K562 (cell line): ENCODE results near the gene CAMK2A. TPM values are rescaled to one million over a fixed set of nuclear protein-coding genes. Genes with fewer than 3 reads are reported as not detected.

ENCODE experiments used
- ATAC-seq: fragments of 200-7000 bp; cut with Tn5 transposase; 3 replicates; pipeline ENCODE4 v1.9.1; 2020; ENCODE audit warnings: moderate library complexity
- BruUV-seq: library from RNA; stranded (reverse); fragments of 400-500 nt; replicated peaks from 2 replicates; lab custom pipeline; 2021; lab: Mats Ljungman, UMichigan
- CTCF ChIA-PET: fragments of 300-600 bp; formaldehyde crosslinking; extraction: SDS; loops from one replicate; lab custom pipeline; 2021; ENCODE audit warnings: low intra/inter-chr PET ratio; lab: Yijun Ruan, JAX
- POLR2A ChIA-PET: fragments of 300-600, 350-650 bp; sonication (Branson Sonifier 250); formaldehyde crosslinking; extraction: SDS; loops from one replicate; lab custom pipeline; 2021; ENCODE audit warnings: antibody characterized with exemption, inconsistent platforms; lab: Yijun Ruan, JAX
- DNase-seq, 4 experiments: peaks; one replicate each; pipeline versions ENCODE4 v3.0.0 to v3.0.0-alpha.2; 2011 to 2018; ENCODE audit warnings: low spot score in 3 of 4, mixed read lengths in 3 of 4; ENCODE audit errors: extremely low read depth in 1 of 4
- FAIRE-seq: peaks from 2 replicates; lab custom pipeline; 2011; peaks lifted over from hg19 to GRCh38; lab: Jason Lieb, UNC
- H2AFZ ChIP-seq: 2 replicates; pipeline ENCODE4 v1.6.0; 2011; ENCODE audit warnings: low read depth, low read length, control low read depth, inconsistent platforms
- H3K27ac ChIP-seq: fragments of 200-600 bp; 3 replicates; pipeline ENCODE4 v1.8.0; 2011; ENCODE audit warnings: low read depth, mild to moderate bottlenecking, control low read depth, inconsistent platforms, low read length, moderate library complexity, mixed read lengths; ENCODE audit errors: extremely low read depth
- H3K27me3 ChIP-seq, 2 experiments: fragments of 300-600 bp in 1 of 2; 2 replicates in 1 of 2; 3 replicates in 1 of 2; pipeline versions ENCODE4 v1.6.0 to v1.8.0; 2011; ENCODE audit warnings: inconsistent platforms in 2 of 2, low read length in 2 of 2, mild to moderate bottlenecking in 1 of 2, mixed read lengths in 1 of 2, moderate library complexity in 1 of 2; ENCODE audit not compliant: control insufficient read depth in 2 of 2, insufficient read depth in 2 of 2
- H3K36me3 ChIP-seq: fragments of 300-600 bp; 3 replicates; pipeline ENCODE4 v1.8.0; 2011; ENCODE audit warnings: mild to moderate bottlenecking, low read length, inconsistent platforms; ENCODE audit not compliant: control insufficient read depth, insufficient read depth
- H3K4me1 ChIP-seq, 2 experiments: fragments of 200-600 bp in 1 of 2; replicated peaks in 1 of 2; 2 replicates in 1 of 2; 3 replicates in 1 of 2; pipeline versions ENCODE4 v1.5.1 to v1.8.0; 2011; ENCODE audit warnings: inconsistent platforms in 2 of 2, low read length in 2 of 2, mild to moderate bottlenecking in 1 of 2, mixed read lengths in 1 of 2, moderate library complexity in 1 of 2; ENCODE audit not compliant: control insufficient read depth in 2 of 2, insufficient read depth in 2 of 2
- H3K4me2 ChIP-seq: 2 replicates; pipeline ENCODE4 v1.6.1; 2011; ENCODE audit warnings: low read length, control low read depth, inconsistent platforms, mixed read lengths; ENCODE audit not compliant: insufficient read depth
- H3K4me3 ChIP-seq: fragments of 200-600 bp; sonication (generic), shearing (Covaris generic); 2 replicates; pipeline ENCODE4 v1.5.1; 2016; ENCODE audit warnings: control low read depth, inconsistent platforms
- H3K79me2 ChIP-seq: fragments of 200-600 bp; 3 replicates; pipeline ENCODE4 v1.8.0; 2011; ENCODE audit warnings: low read length, inconsistent platforms; ENCODE audit not compliant: control insufficient read depth, insufficient read depth
- H3K9ac ChIP-seq, 2 experiments: 2 replicates each; pipeline versions ENCODE4 v1.6.0 to v1.6.1; 2011; ENCODE audit warnings: low read depth in 2 of 2, low read length in 2 of 2, control low read depth in 1 of 2, inconsistent platforms in 1 of 2, mild to moderate bottlenecking in 1 of 2, mixed read lengths in 1 of 2; ENCODE audit not compliant: insufficient read depth in 1 of 2
- H3K9me1 ChIP-seq: one replicate; pipeline ENCODE4 v1.6.0; 2011; ENCODE audit warnings: inconsistent platforms, mild to moderate bottlenecking, low read length, moderate library complexity; ENCODE audit not compliant: control insufficient read depth, insufficient read depth
- H3K9me3 ChIP-seq: replicated peaks from 2 replicates; pipeline ENCODE4 v1.5.1; 2011; ENCODE audit warnings: low read depth, low read length, inconsistent platforms; ENCODE audit not compliant: control insufficient read depth, insufficient read depth
- H4K20me1 ChIP-seq: replicated peaks from 2 replicates; pipeline ENCODE4 v1.6.1; 2011; ENCODE audit warnings: low read length, inconsistent platforms, mixed read lengths; ENCODE audit not compliant: control insufficient read depth, insufficient read depth
- BCOR ChIP-seq: fragments of 450-650 bp; IDR thresholded peaks from 2 replicates; pipeline ENCODE4 v1.6.1; 2016
- C11orf30 ChIP-seq: fragments of 450-650 bp; IDR thresholded peaks from 2 replicates; pipeline ENCODE4 v1.6.1; 2016; ENCODE audit warnings: low read depth, mild to moderate bottlenecking
- CEBPB ChIP-seq: fragments of 450-650 bp; IDR thresholded peaks from 2 replicates; pipeline ENCODE4 v1.6.1; 2016; ENCODE audit warnings: missing genetic modification characterization, missing compliant biosample characterization
- CEBPG ChIP-seq, 3 experiments: fragments of 200-800 bp in 1 of 3; sonication (Bioruptor generic) in 1 of 3; sonication (generic) in 1 of 3; formaldehyde crosslinking in 1 of 3; IDR thresholded peaks in 2 of 3; conservative IDR thresholded peaks in 1 of 3; 2 replicates each; pipeline versions ENCODE4 v1.6.1 to v1.8.0; 2016 to 2022; ENCODE audit warnings: missing compliant biosample characterization in 2 of 3, missing genetic modification characterization in 2 of 3, mild to moderate bottlenecking in 1 of 3, missing genetic modification reagents in 1 of 3
- CHD4 ChIP-seq: fragments of 200-600 bp; sonication (generic); IDR thresholded peaks from 3 replicates; pipeline ENCODE4 v1.6.1; 2012; ENCODE audit warnings: low read depth, mild to moderate bottlenecking, mixed read lengths, low read length, inconsistent platforms; ENCODE audit not compliant: insufficient read depth, insufficient replicate concordance, poor library complexity, severe bottlenecking
- ESRRA ChIP-seq: fragments of 450-650 bp; IDR thresholded peaks from 2 replicates; pipeline ENCODE4 v1.6.1; 2014; ENCODE audit warnings: low read depth, mild to moderate bottlenecking, moderate library complexity, borderline replicate concordance
- MAFG ChIP-seq: fragments of 450-650 bp; conservative IDR thresholded peaks from 2 replicates; pipeline ENCODE4 v1.6.1; 2016; ENCODE audit warnings: missing genetic modification characterization, missing compliant biosample characterization
- NFE2 ChIP-seq: IDR thresholded peaks from 2 replicates; pipeline ENCODE4 v1.6.1; 2014; ENCODE audit warnings: antibody characterized with exemption, low read depth
- POLR3G ChIP-seq: IDR thresholded peaks from 2 replicates; pipeline ENCODE4 v1.6.1; 2011; ENCODE audit not compliant: insufficient read length, insufficient replicate concordance; ENCODE audit errors: extremely low read depth
- TEAD2 ChIP-seq: fragments of 450-650 bp; IDR thresholded peaks from 2 replicates; pipeline ENCODE4 v1.6.1; 2016; ENCODE audit warnings: missing genetic modification characterization, control low read depth, missing compliant biosample characterization
- THAP7 ChIP-seq: fragments of 250-450 bp; sonication (Bioruptor Pico); IDR thresholded peaks from 2 replicates; pipeline ENCODE4 v1.5.0; 2021
- ZFP36 ChIP-seq: fragments of 150-350 bp; IDR thresholded peaks from 2 replicates; pipeline ENCODE4 v1.6.1; 2018; ENCODE audit warnings: low read length, low read depth; ENCODE audit not compliant: partially characterized antibody
- ZNF3 ChIP-seq: fragments of 250-450 bp; sonication (Bioruptor Pico); IDR thresholded peaks from 2 replicates; pipeline ENCODE4 v1.5.0; 2021; ENCODE audit warnings: mild to moderate bottlenecking, moderate library complexity
- ZNF785 ChIP-seq: fragments of 250-450 bp; sonication (Bioruptor Pico); IDR thresholded peaks from 2 replicates; pipeline ENCODE4 v1.4.0; 2020; ENCODE audit warnings: mild to moderate bottlenecking
- WGBS: fragments of 100-300 bp; shearing (Covaris generic); methylation state at CpG from one replicate; pipeline ENCODE4 v1.1.6; 2016; ENCODE audit warnings: low coverage, mixed read lengths; ENCODE audit not compliant: insufficient coverage; ENCODE audit errors: missing lambda C conversion rate; 5-methylcytosine and 5-hydroxymethylcytosine counted together
- in situ Hi-C: fragments of 300-500 bp; cut with MboI; formaldehyde crosslinking; loops from 4 replicates; pipeline ENCODE4 v1.15.0; 2018; ENCODE audit warnings: inconsistent platforms, mixed read lengths
- intact Hi-C: fragments of 100-400 bp; cut with micrococcal nuclease; formaldehyde crosslinking; loops from 2 replicates; pipeline ENCODE4 v1.14.2; 2022
- polyA plus RNA-seq, 8 experiments: library from polyadenylated mRNA; depleted of rRNA in 4 of 8; stranded (reverse) in 5 of 8; unstranded in 3 of 8; fragments of >200 nt; fragmentation: Nextera tagmentation in 2 of 8; fragmentation: Illumina TruSeq in 1 of 8; extraction: Ambion mirVana in 2 of 8; extraction: Trizol in 1 of 8; gene quantifications; 2 replicates each; pipeline versions ENCODE4 v1.2.1 to v1.2.3, GENCODE V29; 2011 to 2014; ENCODE audit warnings: inconsistent platforms in 1 of 8, missing spikeins in 1 of 8
- total RNA-seq, 7 experiments: library from RNA; depleted of rRNA in 6 of 7; stranded (reverse); fragments of >200 nt in 6 of 7; fragmentation: Illumina TruSeq in 2 of 7; extraction: Trizol in 2 of 7; gene quantifications; 2 replicates each; pipeline versions ENCODE4 v1.2.1 to v1.2.3, GENCODE V29; 2011 to 2021; ENCODE audit warnings: low replicate concordance in 1 of 7

CAMK2A gene
- total and polyA plus RNA-seq, 9 of the 15 experiments (the other 6 are each of a cell fraction or from before 2014, with no cell fraction given), result 0.01 to 0.18 (median 0.04) TPM; not detected in 6

GRCh38 chr5:150271296-150271692 is 18.3 kb downstream of the CAMK2A start:
- no peak overlapping the region for H3K4me2 ChIP-seq
- ChIA-PET POLR2A (no interaction called here), CTCF (no interaction called here)
- H3K4me3 ChIP-seq, result no peak overlapping the region
- H3K9me1 ChIP-seq, result no peaks in the 10 kb centered on the region
- FAIRE-seq, result no peak
- H3K36me3 ChIP-seq, result no peaks in the 10 kb centered on the region
- H3K9me3 ChIP-seq, result no peaks in the 10 kb centered on the region
- H3K79me2 ChIP-seq, result no peaks in the 10 kb centered on the region
- DNase-seq, result no peak
- no peak for TF ChIP-seq ESRRA
- WGBS, result 14% methylated on average over 8 of the region's 8 CpGs
- H3K27ac ChIP-seq, result no peak overlapping the region
- peak; percentile 19; the same call in 1 of the 3 replicates for ATAC-seq
- intact Hi-C loops, result no loop called here
- H3K9ac ChIP-seq, result no peak overlapping the region
- no peak overlapping the region for H2AFZ ChIP-seq
- H4K20me1 ChIP-seq, result no peaks in the 10 kb centered on the region
- no TSS peak for BruUV-seq
- no peaks in the 10 kb centered on the region for H3K4me1 ChIP-seq
- H3K27me3 ChIP-seq, result peaks cover 24 to 64% of the 10 kb centered on the region in 2 experiments; a peak in 4 of 5 replicates
- in situ Hi-C loops, result loop anchor here (5.0 kb wide), 1 partner anchor 76 kb away; no protein-coding TSS in a partner anchor

GRCh38 chr5:150270541-150271295 is 18.9 kb downstream of the CAMK2A start:
- no peak for DNase-seq
- Histone ChIP-seq H3K4me3 (no peak overlapping the region), H3K27me3 (peaks cover 24 to 66% of the 10 kb centered on the region in 2 experiments; a peak in 4 of 5 replicates), H3K36me3 (no peaks in the 10 kb centered on the region), H3K9me3 (no peaks in the 10 kb centered on the region), H3K27ac (no peak overlapping the region), H4K20me1 (no peaks in the 10 kb centered on the region), H3K9me1 (no peaks in the 10 kb centered on the region), H3K79me2 (no peaks in the 10 kb centered on the region), H3K4me1 (no peaks in the 10 kb centered on the region), H2AFZ (no peak overlapping the region), H3K9ac (no peak overlapping the region; a peak in 1 of 4 replicates), H3K4me2 (no peak overlapping the region)
- no TSS peak for BruUV-seq
- CTCF ChIA-PET, result no interaction called here
- 3% methylated on average over 12 of the region's 12 CpGs for WGBS
- FAIRE-seq, result no peak
- ATAC-seq, result peak; percentile 49; the same call in 2 of the 3 replicates
- TF ChIP-seq NFE2, result 0 out of 2 replicates have a peak, but pooled peaks have one; percentile 18
- TF ChIP-seq CEBPB (tag), result peak; percentile 61
- TF ChIP-seq ZNF3 (CRISPR knock-in tag), result no peak
- no peak for TF ChIP-seq ZNF785 (CRISPR knock-in tag)
- TF ChIP-seq THAP7 (CRISPR knock-in tag), result no peak
- TF ChIP-seq TEAD2, result no peak
- peak; percentile 25; the same call in 1 of the 2 replicates for TF ChIP-seq MAFG (tag)
- TF ChIP-seq C11orf30, result peak; percentile 55; the same call in 1 of the 2 replicates
- peak; percentile 41; the same call in 1 of the 2 replicates for TF ChIP-seq CEBPG (CRISPR knock-in tag; IDR thresholded peaks at IDR 0.05)
- no peak for TF ChIP-seq CEBPG (tag; conservative IDR thresholded peaks at IDR 0.05 in 1 of 2, IDR thresholded peaks at IDR 0.05 in 1 of 2)
- TF ChIP-seq BCOR, result peak; percentile 54; the same call in 1 of the 2 replicates
- no peak for TF ChIP-seq POLR3G
- peak; percentile 72 for TF ChIP-seq ZFP36
- TF ChIP-seq CHD4, result no peak
- intact Hi-C loops (no loop called here), in situ Hi-C loops (loop anchor here (5.0 kb wide), 1 partner anchor 77 kb away; no protein-coding TSS in a partner anchor)
- POLR2A ChIA-PET, result interaction anchor here (0.5 kb wide), 1 partner anchor 140 kb away, joined by 3 read pairs; no protein-coding TSS in a partner anchor
